DMS79 (cell line): ENCODE measurements around the gene C11orf24.
"Not testable (repeated sequence)": the region's sequence is repeated elsewhere in the genome, so short reads cannot be mapped to it uniquely, and the experiment has no call there.

Experiments
- DNase-seq: peaks from one replicate; lab custom pipeline; 2025; lab: John Stamatoyannopoulos, UW

Gene C11orf24

DNA sequence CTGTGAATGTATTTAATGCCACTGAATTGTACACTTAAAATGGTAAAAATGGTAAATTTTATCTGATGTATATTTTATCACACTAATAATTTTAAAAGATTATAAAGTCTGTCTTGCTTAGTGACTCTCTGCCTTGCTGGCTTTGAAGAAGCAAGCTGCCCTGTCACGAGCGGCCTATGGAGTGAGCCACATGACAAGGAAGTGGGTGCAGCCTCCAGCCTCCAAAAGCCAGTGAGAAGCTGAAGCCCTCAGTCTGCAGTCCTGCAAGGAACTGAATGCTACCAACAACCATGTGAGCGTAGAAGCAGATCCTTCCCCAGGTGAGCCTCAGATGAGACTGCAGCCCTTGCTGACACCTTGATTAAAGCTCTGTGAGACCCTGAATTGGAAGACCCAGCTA, 20.0 kb downstream of the C11orf24 start:
- no peak for DNase-seq

GRCh38 chr11:68244912-68245311, 26.9 kb downstream of the C11orf24 start:
- DNase-seq, result not testable (repeated sequence)

DNA sequence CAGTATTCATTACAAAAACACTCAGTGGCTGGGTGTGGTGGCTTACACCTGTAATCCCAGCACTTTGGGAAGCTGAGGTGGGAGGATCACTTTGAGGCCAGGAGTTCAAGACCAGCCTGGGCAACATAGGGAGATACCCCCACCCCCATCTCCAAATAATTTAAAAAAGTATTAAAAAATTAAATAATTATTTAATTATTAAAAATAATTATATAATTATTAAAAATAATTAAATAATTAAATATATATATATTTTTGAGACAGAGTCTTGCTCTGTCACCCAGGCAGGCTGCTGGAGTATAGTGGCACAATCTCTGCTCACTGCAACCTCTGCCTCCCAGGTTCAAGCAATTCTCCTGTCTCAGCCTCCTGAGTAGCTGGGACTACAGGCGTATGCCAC, 27.9 kb downstream of the C11orf24 start:
- not testable (repeated sequence) for DNase-seq

GRCh38 chr11:68242616-68243015, 29.2 kb downstream of the C11orf24 start:
- DNase-seq, result no peak

DNA sequence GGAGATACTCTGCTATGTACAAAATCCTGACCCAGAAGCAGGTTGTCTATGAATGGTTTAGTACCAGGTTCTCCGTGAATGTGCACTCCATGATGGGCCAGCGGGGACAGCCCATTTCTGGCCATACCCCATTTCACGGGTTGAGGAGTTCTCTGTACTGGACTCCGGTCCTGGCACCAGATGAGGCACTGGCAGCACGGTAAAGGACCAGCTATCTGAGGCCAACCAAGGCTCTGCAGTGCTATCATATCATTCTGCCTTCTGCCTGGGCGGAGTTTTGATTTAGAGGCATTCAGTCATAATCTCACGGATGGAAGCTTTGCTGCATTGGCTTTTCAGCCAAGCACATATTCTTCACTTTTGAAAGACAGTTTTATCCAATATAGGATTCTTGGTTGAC, 40.2 kb downstream of the C11orf24 start:
- no peak for DNase-seq

DNA sequence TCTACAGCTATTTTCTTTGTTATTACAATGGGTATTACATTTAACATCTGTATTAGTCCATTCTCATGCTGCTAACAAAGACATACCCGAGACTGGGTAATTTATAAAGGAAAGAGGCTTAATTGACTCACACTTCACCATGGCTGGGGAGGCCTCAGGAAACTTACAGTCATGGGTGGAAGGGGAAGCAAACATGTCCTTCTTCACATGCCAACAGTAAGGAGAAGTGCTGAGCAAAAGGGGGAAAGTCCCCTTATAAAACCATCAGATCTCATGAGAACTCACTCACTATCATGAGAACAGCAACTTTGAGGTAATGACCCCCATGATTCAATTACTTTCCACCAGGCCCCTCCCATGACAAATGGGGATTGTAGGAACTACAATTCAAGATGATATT, 42.2 kb downstream of the C11orf24 start:
- no peak for DNase-seq

GRCh38 chr11:68226421-68226820, 45.4 kb downstream of the C11orf24 start:
- no peak for DNase-seq

- DNase-seq, result no peak
These were observed 47.2 kb downstream of the C11orf24 start for GRCh38 chr11:68224606-68225005.

DNA sequence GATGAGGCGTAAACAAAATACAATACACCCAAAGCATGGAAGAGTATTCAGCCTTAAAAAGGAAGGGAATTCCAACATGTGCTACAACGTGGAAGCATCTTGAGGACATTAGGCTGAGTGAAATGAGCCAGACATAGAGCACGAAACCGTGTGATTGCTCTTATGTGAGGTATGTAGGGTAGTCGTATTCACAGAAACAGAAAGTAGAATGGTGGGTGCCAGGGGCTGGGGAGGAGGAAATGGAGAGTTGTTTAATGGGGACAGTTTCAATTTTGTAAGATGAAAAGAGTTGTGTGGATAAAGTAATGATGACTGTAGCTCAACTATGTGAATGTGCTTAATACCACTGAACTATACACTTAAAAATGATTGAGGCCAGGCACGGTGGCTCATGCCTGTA, 48.5 kb downstream of the C11orf24 start:
- no peak for DNase-seq

GRCh38 chr11:68221406-68221805, 50.4 kb downstream of the C11orf24 start:
- no peak for DNase-seq

- no peak for DNase-seq
These were observed 55.4 kb downstream of the C11orf24 start for GRCh38 chr11:68216171-68216938.

- DNase-seq, result no peak
These were observed 56.1 kb downstream of the C11orf24 start for GRCh38 chr11:68215524-68216170.

DNA sequence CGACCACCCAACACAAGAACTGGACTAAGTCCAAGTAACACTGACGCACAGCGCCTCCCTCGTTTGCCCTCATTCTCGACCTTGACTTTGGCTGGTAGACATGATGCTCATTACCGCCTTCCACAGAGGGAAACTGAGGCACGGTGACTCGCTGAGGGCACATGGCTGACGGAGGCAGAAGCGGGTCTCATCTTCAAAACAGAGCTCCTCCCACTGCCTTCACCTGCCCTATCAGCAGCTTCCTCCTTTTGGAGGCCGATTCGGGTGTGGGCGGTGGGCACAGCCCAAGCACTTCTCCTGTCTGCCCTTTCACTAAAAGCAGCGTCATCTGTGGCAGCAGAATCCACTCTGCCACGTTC, 56.7 kb downstream of the C11orf24 start:
- DNase-seq, result no peak

- DNase-seq, result no peak
These were observed 57.3 kb downstream of the C11orf24 start for GRCh38 chr11:68214173-68215086.

GRCh38 chr11:68213555-68214172, 58.1 kb downstream of the C11orf24 start:
- peak; percentile 67 for DNase-seq

DNA sequence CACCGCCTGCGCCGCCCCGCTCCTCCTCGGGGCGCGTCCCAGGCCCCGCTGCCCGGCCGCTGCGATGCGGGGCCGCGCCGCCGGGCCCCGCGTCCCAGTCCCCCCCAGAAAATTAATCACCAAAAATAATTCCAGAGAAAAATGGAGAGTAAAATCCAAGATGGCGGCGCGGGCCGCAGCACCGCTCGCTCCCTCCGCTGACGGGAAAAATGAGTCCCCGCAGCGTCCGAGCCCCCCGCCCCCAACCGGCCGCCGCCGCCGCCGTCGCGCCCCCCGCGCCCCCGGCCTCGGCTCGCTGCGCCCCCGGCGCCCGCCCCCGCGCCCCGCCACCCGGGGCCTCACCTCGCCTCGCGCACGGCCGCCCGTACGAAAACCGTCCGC, 58.6 kb downstream of the C11orf24 start, which contains the start of gene KMT5B:
TSS of gene KMT5B (minus strand) at position 162 of the 381 bp plus-strand sequence. CDS start 23,220 bp downstream, outside the sequence.
- DNase-seq, result no peak

GRCh38 chr11:68212421-68213134, 59.2 kb downstream of the C11orf24 start:
- peak; percentile 2 for DNase-seq

DNA sequence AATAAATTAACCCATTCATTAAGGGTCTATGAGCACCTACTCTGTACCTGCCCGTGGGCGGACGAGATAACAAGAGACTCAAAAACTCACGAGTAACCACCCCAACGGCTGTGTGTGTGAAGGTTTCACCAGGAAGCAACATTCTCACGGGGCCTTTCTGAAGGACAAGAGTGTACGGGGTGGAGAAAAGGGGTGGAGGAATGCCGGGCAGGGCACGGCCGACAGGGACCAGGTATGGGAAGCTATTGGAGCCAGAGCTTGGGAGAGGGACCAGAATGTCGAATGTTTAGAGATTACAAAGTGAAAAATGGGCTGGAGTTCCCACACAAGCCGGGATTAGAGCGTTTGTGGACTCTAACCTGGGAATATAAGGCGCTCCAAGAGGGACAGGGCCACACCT, 60.2 kb downstream of the C11orf24 start:
- no peak for DNase-seq
